IMR-90 (cell line): ENCODE measurements around the gene KHK. TPM values are rescaled to one million over a fixed set of nuclear protein-coding genes. Genes with fewer than 3 reads are reported as not detected.

Source experiments
- ATAC-seq: fragments of 200-7000 bp; cut with Tn5 transposase; 2 replicates; pipeline ENCODE4 v1.9.1; 2020; ENCODE audit warnings: low read depth, mild to moderate bottlenecking, moderate library complexity
- BruUV-seq: library from RNA; stranded (reverse); fragments of 400-500 nt; replicated peaks from 2 replicates; lab custom pipeline; 2021; lab: Mats Ljungman, UMichigan
- CTCF ChIA-PET: fragments of 300-600 bp; formaldehyde crosslinking; extraction: SDS; loops from one replicate; lab custom pipeline; 2021; ENCODE audit warnings: antibody characterized with exemption; lab: Yijun Ruan, JAX
- POLR2A ChIA-PET: fragments of 300-600 bp; sonication (Branson Sonifier 250); formaldehyde crosslinking; loops from one replicate; lab custom pipeline; 2022; ENCODE audit warnings: antibody characterized with exemption; ENCODE audit not compliant: unreplicated experiment; lab: Charles Lee
- DNase-seq: peaks from one replicate; pipeline ENCODE4 v3.0.0; 2013
- H2AFZ ChIP-seq: replicated peaks from 2 replicates; pipeline ENCODE3; 2013; ENCODE audit warnings: low read length, mild to moderate bottlenecking; ENCODE audit not compliant: poor library complexity
- H2AK5ac ChIP-seq: 2 replicates; pipeline ENCODE4 v1.6.1; 2013; ENCODE audit warnings: low read depth, low read length, inconsistent platforms
- H2AK9ac ChIP-seq: replicated peaks from 2 replicates; pipeline ENCODE3; 2013; ENCODE audit warnings: mild to moderate bottlenecking, low read depth, low read length, moderate library complexity; ENCODE audit not compliant: poor library complexity
- H2BK120ac ChIP-seq: 2 replicates; pipeline ENCODE4 v1.6.1; 2013; ENCODE audit warnings: low read depth, low read length, inconsistent platforms
- H2BK15ac ChIP-seq: 3 replicates; pipeline ENCODE4 v1.6.1; 2013; ENCODE audit warnings: low read depth, low read length, inconsistent platforms
- H2BK20ac ChIP-seq: 2 replicates; pipeline ENCODE4 v1.6.1; 2013; ENCODE audit warnings: low read depth, mild to moderate bottlenecking, inconsistent platforms, low read length, moderate library complexity
- H2BK5ac ChIP-seq: 2 replicates; pipeline ENCODE4 v1.6.1; 2013; ENCODE audit warnings: mild to moderate bottlenecking, low read depth, low read length, inconsistent platforms; ENCODE audit not compliant: poor library complexity, severe bottlenecking
- H3K14ac ChIP-seq: replicated peaks from 2 replicates; pipeline ENCODE4 v1.6.1; 2013; ENCODE audit warnings: low read depth, low read length, inconsistent platforms
- H3K18ac ChIP-seq: 2 replicates; pipeline ENCODE4 v1.6.1; 2013; ENCODE audit warnings: low read depth, low read length, control low read depth
- H3K23ac ChIP-seq: 2 replicates; pipeline ENCODE4 v1.6.1; 2013; ENCODE audit warnings: low read depth, low read length, inconsistent platforms
- H3K27ac ChIP-seq: 2 replicates; pipeline ENCODE4 v1.5.1; 2013; ENCODE audit warnings: mild to moderate bottlenecking, control low read depth, low read length; ENCODE audit not compliant: insufficient read depth
- H3K27me3 ChIP-seq: 2 replicates; pipeline ENCODE4 v1.6.1; 2013; ENCODE audit warnings: low read length; ENCODE audit not compliant: control insufficient read depth, insufficient read depth
- H3K36me3 ChIP-seq: 2 replicates; pipeline ENCODE4 v1.6.1; 2013; ENCODE audit warnings: low read length, mixed read lengths; ENCODE audit not compliant: control insufficient read depth, insufficient read depth
- H3K4ac ChIP-seq: 2 replicates; pipeline ENCODE4 v1.6.1; 2013; ENCODE audit warnings: low read depth, low read length, inconsistent platforms
- H3K4me1 ChIP-seq: 2 replicates; pipeline ENCODE4 v1.6.1; 2013; ENCODE audit warnings: low read length, mixed read lengths; ENCODE audit not compliant: control insufficient read depth, insufficient read depth
- H3K4me2 ChIP-seq: 2 replicates; pipeline ENCODE4 v1.6.1; 2013; ENCODE audit warnings: low read depth, mild to moderate bottlenecking, control low read depth, low read length, moderate library complexity
- H3K4me3 ChIP-seq: 2 replicates; pipeline ENCODE4 v1.5.1; 2013; ENCODE audit warnings: low read depth, mild to moderate bottlenecking, control low read depth, low read length, moderate library complexity; ENCODE audit not compliant: insufficient read depth
- H3K56ac ChIP-seq: 2 replicates; pipeline ENCODE4 v1.6.1; 2013; ENCODE audit warnings: low read length, inconsistent platforms; ENCODE audit not compliant: insufficient read depth; ENCODE audit errors: extremely low read depth
- H3K79me1 ChIP-seq, 2 experiments: 2 replicates each; pipeline ENCODE4 v1.6.1; 2013; ENCODE audit warnings: low read length in 2 of 2, inconsistent platforms in 1 of 2, low read depth in 1 of 2
- H3K9ac ChIP-seq: 2 replicates; pipeline ENCODE4 v1.6.1; 2013; ENCODE audit warnings: low read depth, low read length, control low read depth
- H3K9me1 ChIP-seq: 2 replicates; pipeline ENCODE4 v1.6.1; 2013; ENCODE audit warnings: low read length, inconsistent platforms; ENCODE audit not compliant: insufficient read depth
- H3K9me3 ChIP-seq: 2 replicates; pipeline ENCODE4 v1.6.1; 2013; ENCODE audit warnings: low read length; ENCODE audit not compliant: control insufficient read depth, insufficient read depth
- H4K20me1 ChIP-seq: 2 replicates; pipeline ENCODE4 v1.6.1; 2013; ENCODE audit warnings: low read length, inconsistent platforms; ENCODE audit not compliant: insufficient read depth
- H4K5ac ChIP-seq: 2 replicates; pipeline ENCODE4 v1.6.1; 2013; ENCODE audit warnings: mild to moderate bottlenecking, low read depth, low read length, control low read depth
- H4K8ac ChIP-seq, 2 experiments: 2 replicates each; pipeline ENCODE4 v1.6.1; 2013; ENCODE audit warnings: low read depth in 2 of 2, low read length in 2 of 2, control low read depth in 1 of 2, inconsistent platforms in 1 of 2
- H4K91ac ChIP-seq: 2 replicates; pipeline ENCODE4 v1.6.1; 2013; ENCODE audit warnings: low read depth, low read length, inconsistent platforms; ENCODE audit not compliant: insufficient read depth
- CHD1 ChIP-seq: IDR thresholded peaks from 2 replicates; pipeline ENCODE4 v1.6.1; 2012; ENCODE audit warnings: low read depth, low read length, improper control_type of control experiment
- MXI1 ChIP-seq: IDR thresholded peaks from 2 replicates; pipeline ENCODE4 v1.6.1; 2012; ENCODE audit warnings: low read depth, mild to moderate bottlenecking, low read length, moderate library complexity, borderline replicate concordance
- POLR2A ChIP-seq: IDR thresholded peaks from 2 replicates; pipeline ENCODE4 v1.6.1; 2012; ENCODE audit warnings: mild to moderate bottlenecking, low read depth, low read length
- RFX5 ChIP-seq: IDR thresholded peaks from 2 replicates; pipeline ENCODE4 v1.8.0; 2012; ENCODE audit warnings: low read depth, mild to moderate bottlenecking, low read length, moderate library complexity
- SMC3 ChIP-seq: fragments of 150-350 bp; IDR thresholded peaks from 2 replicates; pipeline ENCODE4 v1.6.1; 2016; ENCODE audit warnings: low read depth, mild to moderate bottlenecking, antibody characterized with exemption, low read length, moderate library complexity
- WGBS, 2 experiments: methylation state at CpG; one replicate each; pipeline versions ENCODE4 v1.1.5 to v1.1.7; 2013; ENCODE audit warnings: missing lambda C conversion rate in 2 of 2; ENCODE audit not compliant: insufficient read length in 1 of 2; ENCODE audit errors: extremely low coverage in 2 of 2; 5-methylcytosine and 5-hydroxymethylcytosine counted together
- dilution Hi-C: fragments of 300-500 bp; cut with HindIII; formaldehyde crosslinking; loops from one replicate; pipeline ENCODE4 v1.14.3; 2018; ENCODE audit warnings: low sequenced_read_pairs; ENCODE audit not compliant: unreplicated experiment
- in situ Hi-C: fragments of 300-500 bp; cut with MboI; formaldehyde crosslinking; loops from 3 replicates; pipeline ENCODE4 v1.14.3; 2019; ENCODE audit warnings: low sequenced_read_pairs, inconsistent platforms, mixed read lengths
- intact Hi-C: fragments of 100-400 bp; cut with micrococcal nuclease; formaldehyde crosslinking; loops from 2 replicates; pipeline ENCODE4 v1.10.0; 2022
- polyA plus RNA-seq, 3 experiments: library from polyadenylated mRNA; depleted of rRNA; stranded (reverse); fragments of >200 nt; gene quantifications; 2 replicates each; pipeline ENCODE4 v1.2.3, GENCODE V29; 2012; ENCODE audit warnings: low replicate concordance in 1 of 3
- total RNA-seq: library from RNA; depleted of rRNA; stranded (reverse); fragments of >200 nt; gene quantifications from 2 replicates; pipeline ENCODE4 v1.2.3, GENCODE V29; 2012
- TF ChIP-seq, protein P1 (sequence below): conservative IDR thresholded peaks from 2 replicates; pipeline ENCODE4 v1.5.1; 2012; ENCODE audit warnings: mild to moderate bottlenecking, low read depth, low read length, improper control_type of control experiment

The KHK gene
- total and polyA plus RNA-seq, 2 of the 4 experiments (the other 2 are of a cell fraction), result 0.72 to 0.82 TPM

DNA sequence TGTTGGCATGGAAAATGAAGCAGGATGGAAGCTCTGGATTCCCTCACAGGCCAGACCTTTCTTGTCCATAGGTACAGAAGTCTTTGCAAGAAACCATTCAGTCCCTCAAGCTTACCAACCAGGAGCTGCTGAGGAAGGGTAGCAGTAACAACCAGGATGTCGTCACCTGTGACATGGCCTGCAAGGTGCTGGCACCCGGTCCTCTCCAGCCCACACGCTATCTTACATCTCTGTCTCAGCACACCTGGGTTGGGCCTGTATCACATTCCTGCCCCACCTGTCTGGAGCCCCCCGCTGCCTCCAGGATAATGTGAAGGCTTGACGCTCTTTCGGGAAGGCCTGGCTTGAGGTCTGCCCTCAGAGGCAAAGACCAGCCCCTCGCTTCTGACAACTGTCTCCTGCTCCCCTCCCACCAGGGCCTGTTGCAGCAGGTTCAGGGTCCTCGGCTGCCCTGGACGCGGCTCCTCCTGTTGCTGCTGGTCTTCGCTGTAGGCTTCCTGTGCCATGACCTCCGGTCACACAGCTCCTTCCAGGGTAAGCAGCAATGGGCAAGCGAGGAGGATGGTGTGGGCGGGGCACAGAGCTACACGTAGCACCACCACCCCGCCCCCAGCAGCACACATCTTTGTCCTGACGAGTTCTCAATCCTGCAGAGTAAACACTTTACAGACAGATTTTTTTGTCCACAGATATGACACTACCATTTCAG is 47.8 kb upstream of the KHK start:
- Histone ChIP-seq H4K5ac (no peak overlapping the region), H2AFZ (no peak overlapping the region), H3K4me1 (peaks cover 9% of the 10 kb centered on the region), H3K9me3 (no peaks in the 10 kb centered on the region), H3K9me1 (peaks cover 14% of the 10 kb centered on the region), H3K56ac (no peak overlapping the region), H3K4ac (no peak overlapping the region), H2BK15ac (no peak overlapping the region), H3K27me3 (no peaks in the 10 kb centered on the region), H3K27ac (no peak overlapping the region), H2BK5ac (no peak overlapping the region), H3K18ac (no peak overlapping the region), H2AK5ac (no peak overlapping the region), H3K23ac (no peak overlapping the region), H2AK9ac (no peak overlapping the region), H2BK20ac (no peak overlapping the region), H4K91ac (no peak overlapping the region), H3K79me1 (peaks cover 24 to 64% of the 10 kb centered on the region in 2 experiments), H4K8ac (no peak overlapping the region), H3K14ac (no peak overlapping the region), H2BK120ac (no peak overlapping the region), H3K4me2 (no peak overlapping the region), H3K36me3 (peaks cover 76% of the 10 kb centered on the region), H4K20me1 (peaks cover 39% of the 10 kb centered on the region), H3K9ac (no peak overlapping the region), H3K4me3 (no peak overlapping the region)
- in situ Hi-C loops (no loop called here), dilution Hi-C loops (no loop called here), intact Hi-C loops (no loop called here)
- ATAC-seq (no peak), DNase-seq (no peak)
- no peak for TF ChIP-seq MXI1
- TF ChIP-seq, protein P1, sequence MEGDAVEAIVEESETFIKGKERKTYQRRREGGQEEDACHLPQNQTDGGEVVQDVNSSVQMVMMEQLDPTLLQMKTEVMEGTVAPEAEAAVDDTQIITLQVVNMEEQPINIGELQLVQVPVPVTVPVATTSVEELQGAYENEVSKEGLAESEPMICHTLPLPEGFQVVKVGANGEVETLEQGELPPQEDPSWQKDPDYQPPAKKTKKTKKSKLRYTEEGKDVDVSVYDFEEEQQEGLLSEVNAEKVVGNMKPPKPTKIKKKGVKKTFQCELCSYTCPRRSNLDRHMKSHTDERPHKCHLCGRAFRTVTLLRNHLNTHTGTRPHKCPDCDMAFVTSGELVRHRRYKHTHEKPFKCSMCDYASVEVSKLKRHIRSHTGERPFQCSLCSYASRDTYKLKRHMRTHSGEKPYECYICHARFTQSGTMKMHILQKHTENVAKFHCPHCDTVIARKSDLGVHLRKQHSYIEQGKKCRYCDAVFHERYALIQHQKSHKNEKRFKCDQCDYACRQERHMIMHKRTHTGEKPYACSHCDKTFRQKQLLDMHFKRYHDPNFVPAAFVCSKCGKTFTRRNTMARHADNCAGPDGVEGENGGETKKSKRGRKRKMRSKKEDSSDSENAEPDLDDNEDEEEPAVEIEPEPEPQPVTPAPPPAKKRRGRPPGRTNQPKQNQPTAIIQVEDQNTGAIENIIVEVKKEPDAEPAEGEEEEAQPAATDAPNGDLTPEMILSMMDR, result no peak
- no peak for TF ChIP-seq POLR2A
- TF ChIP-seq RFX5, result no peak
- TF ChIP-seq SMC3, result no peak
- no peak for TF ChIP-seq CHD1
- ChIA-PET CTCF (interaction anchor here (0.6 kb wide), 1 partner anchor 22 kb away, joined by 4 read pairs; no protein-coding TSS in a partner anchor), POLR2A (no interaction called here)
- BruUV-seq, result no TSS peak
- 83% methylated on average over 2 of the region's 17 CpGs; no CpG with 5 or more reads in 1 of the 2 experiments for WGBS, 2 experiments
